Calu3 (cell line): ENCODE results near the gene PTPN12. TPM values are rescaled to one million over a fixed set of nuclear protein-coding genes. Genes with fewer than 3 reads are reported as not detected.

Experiments used
- BruUV-seq: library from RNA; stranded (reverse); fragments of 400-500 nt; replicated peaks from 2 replicates; lab custom pipeline; 2021; lab: Mats Ljungman, UMichigan
- CTCF ChIA-PET: fragments of 300-600 bp; sonication (Branson Sonifier 250); formaldehyde crosslinking; loops from one replicate; lab custom pipeline; 2022; ENCODE audit warnings: antibody characterized with exemption; lab: Charles Lee
- DNase-seq: peaks from one replicate; pipeline ENCODE4 v3.0.0; 2022
- H3K27ac Mint-ChIP-seq: one replicate; pipeline ENCODE4 v1.8.0; 2022; ENCODE audit warnings: mixed read lengths; ENCODE audit not compliant: unreplicated experiment
- H3K27me3 Mint-ChIP-seq: one replicate; pipeline ENCODE4 v1.8.0; 2022; ENCODE audit warnings: mixed read lengths; ENCODE audit not compliant: unreplicated experiment
- H3K36me3 Mint-ChIP-seq: one replicate; pipeline ENCODE4 v1.8.0; 2022; ENCODE audit warnings: mild to moderate bottlenecking, moderate library complexity, mixed read lengths; ENCODE audit not compliant: insufficient read depth, unreplicated experiment
- H3K4me1 Mint-ChIP-seq: one replicate; pipeline ENCODE4 v1.8.0; 2022; ENCODE audit warnings: mild to moderate bottlenecking, low read depth, mixed read lengths; ENCODE audit not compliant: unreplicated experiment
- H3K4me3 Mint-ChIP-seq: one replicate; pipeline ENCODE4 v1.8.0; 2022; ENCODE audit warnings: mild to moderate bottlenecking, low read depth, moderate library complexity, mixed read lengths; ENCODE audit not compliant: unreplicated experiment
- H3K9me3 Mint-ChIP-seq: one replicate; pipeline ENCODE4 v1.8.0; 2022; ENCODE audit warnings: low read depth, mixed read lengths; ENCODE audit not compliant: unreplicated experiment
- CTCF ChIP-seq: fragments of 200-600 bp; IDR thresholded peaks from one replicate; pipeline ENCODE4 v1.8.0; 2022; ENCODE audit warnings: antibody characterized with exemption; ENCODE audit not compliant: unreplicated experiment
- intact Hi-C: fragments of 100-400 bp; cut with micrococcal nuclease; formaldehyde crosslinking; loops from one replicate; pipeline ENCODE4 v1.10.0; 2022; ENCODE audit not compliant: unreplicated experiment
- total RNA-seq: library from RNA; stranded (reverse); gene quantifications from 2 replicates; pipeline ENCODE4 v1.2.3, GENCODE V29; 2022

The PTPN12 gene
- total RNA-seq, 1 experiment from 2014 or later, result 61.2 TPM

GRCh38 chr7:77553123-77553522, 16.0 kb downstream of the PTPN12 start:
- peaks cover 47% of the 10 kb centered on the region for H3K4me1 Mint-ChIP-seq

GRCh38 chr7:77558284-77558967, 21.3 kb downstream of the PTPN12 start:
- no peak for DNase-seq

More at GRCh38 chr7:77553123-77553522, 16.0 kb downstream of the PTPN12 start:
- BruUV-seq, result no TSS peak
- DNase-seq, result no peak
- H3K9me3 Mint-ChIP-seq, result no peaks in the 10 kb centered on the region
- peaks cover 12% of the 10 kb centered on the region for H3K36me3 Mint-ChIP-seq
- CTCF ChIA-PET, result no interaction called here
- TF ChIP-seq CTCF, result no peak
- no peak overlapping the region for H3K4me3 Mint-ChIP-seq
- intact Hi-C loops, result no loop called here
- H3K27me3 Mint-ChIP-seq, result no peaks in the 10 kb centered on the region
- H3K27ac Mint-ChIP-seq, result no peak overlapping the region

GRCh38 chr7:77561352-77561751, 24.3 kb downstream of the PTPN12 start:
- H3K4me1 Mint-ChIP-seq, result peaks cover 51% of the 10 kb centered on the region
- no peak for TF ChIP-seq CTCF
- intact Hi-C loops, result no loop called here
- H3K27me3 Mint-ChIP-seq, result no peaks in the 10 kb centered on the region
- BruUV-seq, result no TSS peak
- no peak overlapping the region for H3K4me3 Mint-ChIP-seq
- no peak for DNase-seq
- H3K9me3 Mint-ChIP-seq, result no peaks in the 10 kb centered on the region
- no peak overlapping the region for H3K27ac Mint-ChIP-seq
- CTCF ChIA-PET, result no interaction called here
- peaks cover 15% of the 10 kb centered on the region for H3K36me3 Mint-ChIP-seq

More at GRCh38 chr7:77558284-77558967, 21.3 kb downstream of the PTPN12 start:
- Mint-ChIP-seq H3K27ac (no peak overlapping the region), H3K36me3 (peaks cover 15% of the 10 kb centered on the region), H3K9me3 (no peaks in the 10 kb centered on the region), H3K4me1 (peaks cover 64% of the 10 kb centered on the region), H3K4me3 (no peak overlapping the region), H3K27me3 (no peaks in the 10 kb centered on the region)
- TF ChIP-seq CTCF, result no peak
- BruUV-seq, result no TSS peak
- CTCF ChIA-PET, result no interaction called here
- intact Hi-C loops, result no loop called here

GRCh38 chr7:77563275-77563674, 26.2 kb downstream of the PTPN12 start:
- Mint-ChIP-seq H3K27me3 (no peaks in the 10 kb centered on the region), H3K36me3 (peaks cover 15% of the 10 kb centered on the region), H3K27ac (no peak overlapping the region), H3K4me1 (peaks cover 51% of the 10 kb centered on the region), H3K4me3 (no peak overlapping the region), H3K9me3 (no peaks in the 10 kb centered on the region)
- intact Hi-C loops, result no loop called here
- BruUV-seq, result no TSS peak
- TF ChIP-seq CTCF, result no peak
- CTCF ChIA-PET, result no interaction called here
- no peak for DNase-seq
